Esophagus squamous epithelium (tissue), 4 donors: ENCODE data around the gene ERVH48-1.

ENCODE experiments used
- CTCF ChIP-seq, 6 experiments: fragments of 450-650 bp in 4 of 6; fragments of 200-600 bp in 2 of 6; sonication (generic) in 2 of 6; IDR thresholded peaks; one replicate each; pipeline ENCODE4 v1.5.1; 2016 to 2019; ENCODE audit warnings: antibody characterized with exemption in 6 of 6, mild to moderate bottlenecking in 4 of 6, moderate library complexity in 4 of 6
- POLR2A ChIP-seq, 4 donors: fragments of 450-650 bp; IDR thresholded peaks; one replicate each; pipeline ENCODE4 v1.6.1; 2017; ENCODE audit warnings: antibody characterized with exemption in 4 of 4, mild to moderate bottlenecking in 4 of 4, moderate library complexity in 3 of 4

DNA sequence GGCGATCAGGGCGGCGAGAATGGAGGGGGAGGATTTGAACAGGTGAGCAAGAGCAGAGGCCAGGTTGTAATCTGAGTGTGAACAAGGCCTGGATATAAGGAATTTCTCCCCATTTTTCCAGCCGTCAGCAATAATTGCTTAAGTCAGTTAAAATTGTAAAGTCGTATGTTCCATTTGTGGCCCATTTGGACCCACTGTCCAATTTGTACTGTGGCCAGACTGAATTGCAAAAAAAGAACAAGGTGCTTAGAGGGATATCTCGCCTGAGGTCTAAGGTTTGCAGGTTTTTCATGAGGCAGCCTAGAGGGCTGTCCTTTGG, 1.0 kb downstream of the ERVH48-1 start:
- TF ChIP-seq POLR2A (IDR thresholded peaks at IDR 0.05) (no peak), CTCF (IDR thresholded peaks at IDR 0.05) (no peak)
